T-helper 9 cell (primary cell): ENCODE results near the gene CPNE7.
A peak's percentile ranks its signal among the peaks of the same experiment; 100 is the strongest.
"Not testable (repeated sequence)": the region's sequence is repeated elsewhere in the genome, so short reads cannot be mapped to it uniquely, and the experiment has no call there.

Experiments
- DNase-seq: peaks from one replicate; pipeline ENCODE4 v3.0.0-alpha.2; 2020

Gene CPNE7

GRCh38 chr16:89567656-89568594 is 7.6 kb upstream of the CPNE7 start:
- no peak for DNase-seq

- DNase-seq = no peak
These were observed 5.8 kb upstream of the CPNE7 start for GRCh38 chr16:89569506-89570341.

GRCh38 chr16:89570342-89570923 is 5.1 kb upstream of the CPNE7 start:
- no peak for DNase-seq

- DNase-seq = not testable (repeated sequence)
These were observed 4.5 kb upstream of the CPNE7 start for GRCh38 chr16:89570983-89571598.

GRCh38 chr16:89571636-89572035 is 3.9 kb upstream of the CPNE7 start:
- no peak for DNase-seq

- DNase-seq = no peak
These were observed 3.5 kb upstream of the CPNE7 start for GRCh38 chr16:89572073-89572484.

- DNase-seq = no peak
These were observed 2.9 kb upstream of the CPNE7 start for GRCh38 chr16:89572485-89573205.

GRCh38 chr16:89573826-89574680 is 1.5 kb upstream of the CPNE7 start:
- DNase-seq = no peak

GRCh38 chr16:89574681-89575246 is 794 bp upstream of the CPNE7 start:
- peak; percentile 39 for DNase-seq

GRCh38 chr16:89576153-89577054 is 846 bp downstream of the CPNE7 start:
- DNase-seq = no peak

GRCh38 chr16:89577055-89577759 is 1.6 kb downstream of the CPNE7 start:
- DNase-seq = no peak

- no peak for DNase-seq
These were observed 3.8 kb downstream of the CPNE7 start for GRCh38 chr16:89579351-89579750.

GRCh38 chr16:89581045-89581695 is 5.6 kb downstream of the CPNE7 start:
- DNase-seq = no peak

- DNase-seq = no peak
These were observed 6.5 kb downstream of the CPNE7 start for GRCh38 chr16:89581861-89582563.

GRCh38 chr16:89582614-89583196 is 7.1 kb downstream of the CPNE7 start:
- DNase-seq = no peak

GRCh38 chr16:89583197-89583894 is 7.8 kb downstream of the CPNE7 start:
- DNase-seq = no peak
